ENCODE measurements around the gene CACNA2D4. TPM values are rescaled to one million over a fixed set of nuclear protein-coding genes. Genes with fewer than 3 reads are reported as not detected.
A peak's percentile ranks its signal among the peaks of the same experiment; 100 is the strongest.

Gene CACNA2D4
- polyA plus RNA-seq, 6 donors from 2014 or later: 0.46 to 3.6 (median 2.7) TPM

GRCh38 chr12:1908758-1909157 lies 9.7 kb downstream of the CACNA2D4 start:
- peaks cover 10 to 33% (median 15%) of the 10 kb centered on the region in 3 donors for H3K27me3 Mint-ChIP-seq
- ATAC-seq (ENCODE audit: low read depth in 2 of 2): no peak
- H3K9me3 Mint-ChIP-seq: peaks cover 7 to 37% (median 30%) of the 10 kb centered on the region in 7 donors
- no peak for DNase-seq
- H3K4me1 Mint-ChIP-seq: peaks cover 6 to 10% (median 8%) of the 10 kb centered on the region in 3 donors
- peaks cover 5 to 30% of the 10 kb centered on the region in 2 donors for H3K36me3 Mint-ChIP-seq
- H3K4me3 Mint-ChIP-seq: peak overlapping the region in 4 of 8 donors; percentile 46 to 69 (median 56)
- H3K27ac Mint-ChIP-seq: no peak overlapping the region

- peak; percentile 81 to 83 for ATAC-seq (ENCODE audit: low read depth in 2 of 2)
- peaks cover 11 to 45% (median 38%) of the 10 kb centered on the region in 7 donors for H3K9me3 Mint-ChIP-seq
Observed at GRCh38 chr12:1907652-1908611, 10.5 kb downstream of the CACNA2D4 start.

GRCh38 chr12:1906579-1906978 lies 11.9 kb downstream of the CACNA2D4 start:
- peaks cover 5 to 49% of the 10 kb centered on the region in 2 donors for H3K36me3 Mint-ChIP-seq
- H3K27me3 Mint-ChIP-seq: peaks cover 10 to 50% (median 25%) of the 10 kb centered on the region in 3 donors
- H3K4me3 Mint-ChIP-seq: peak overlapping the region in 2 of 8 donors; percentile 32 to 74
- H3K27ac Mint-ChIP-seq: peak overlapping the region in 1 of 6 donors; percentile 38
- peaks cover 6 to 10% (median 8%) of the 10 kb centered on the region in 3 donors for H3K4me1 Mint-ChIP-seq
- DNase-seq (no peak), ATAC-seq (ENCODE audit: low read depth in 2 of 2) (no peak)
- H3K9me3 Mint-ChIP-seq: peaks cover 15 to 56% (median 46%) of the 10 kb centered on the region in 7 donors

More at GRCh38 chr12:1907652-1908611, 10.5 kb downstream of the CACNA2D4 start:
- H3K36me3 Mint-ChIP-seq: peaks cover 5 to 35% of the 10 kb centered on the region in 2 donors
- peaks cover 6 to 10% (median 8%) of the 10 kb centered on the region in 3 donors for H3K4me1 Mint-ChIP-seq
- peak; percentile 42 for DNase-seq
- no peak overlapping the region for H3K27ac Mint-ChIP-seq
- peaks cover 10 to 36% (median 19%) of the 10 kb centered on the region in 3 donors for H3K27me3 Mint-ChIP-seq
- H3K4me3 Mint-ChIP-seq: peak overlapping the region; percentile 28 to 89 (median 80)

- DNase-seq (no peak), ATAC-seq (ENCODE audit: low read depth in 2 of 2) (no peak)
- Mint-ChIP-seq H3K36me3 (peaks cover 0 to 48% of the 10 kb centered on the region in 2 donors), H3K9me3 (peaks cover 12 to 64% (median 49%) of the 10 kb centered on the region in 7 donors), H3K27me3 (peaks cover 4 to 43% (median 20%) of the 10 kb centered on the region in 3 donors), H3K27ac (no peak overlapping the region), H3K4me3 (no peak overlapping the region), H3K4me1 (peaks cover 6 to 10% (median 8%) of the 10 kb centered on the region in 3 donors)
Observed at GRCh38 chr12:1904875-1905274, 13.6 kb downstream of the CACNA2D4 start.

- Mint-ChIP-seq H3K27me3 (peaks cover 0 to 28% (median 0%) of the 10 kb centered on the region in 3 donors), H3K36me3 (peaks cover 8 to 16% of the 10 kb centered on the region in 2 donors), H3K4me3 (no peak overlapping the region), H3K9me3 (peaks cover 5 to 41% (median 16%) of the 10 kb centered on the region in 7 donors), H3K27ac (no peak overlapping the region), H3K4me1 (no peaks in the 10 kb centered on the region)
- DNase-seq (no peak), ATAC-seq (ENCODE audit: low read depth in 2 of 2) (no peak)
Observed at GRCh38 chr12:1896964-1897363, 21.5 kb downstream of the CACNA2D4 start.

GRCh38 chr12:1890810-1891209 lies 27.6 kb downstream of the CACNA2D4 start:
- Mint-ChIP-seq H3K36me3 (peaks cover 13 to 40% of the 10 kb centered on the region in 2 donors), H3K4me3 (no peak overlapping the region), H3K27me3 (peaks cover 11 to 57% (median 47%) of the 10 kb centered on the region in 3 donors)

GRCh38 chr12:1890119-1890703 lies 28.2 kb downstream of the CACNA2D4 start:
- Mint-ChIP-seq H3K4me1 (no peaks in the 10 kb centered on the region), H3K27ac (no peak overlapping the region), H3K4me3 (no peak overlapping the region), H3K27me3 (peaks cover 11 to 57% (median 48%) of the 10 kb centered on the region in 3 donors), H3K36me3 (peaks cover 13 to 40% of the 10 kb centered on the region in 2 donors), H3K9me3 (peaks cover 14 to 62% (median 35%) of the 10 kb centered on the region in 7 donors)
- DNase-seq (no peak), ATAC-seq (ENCODE audit: low read depth in 2 of 2) (no peak)

More at GRCh38 chr12:1890810-1891209, 27.6 kb downstream of the CACNA2D4 start:
- Mint-ChIP-seq H3K9me3 (peaks cover 14 to 62% (median 35%) of the 10 kb centered on the region in 7 donors), H3K4me1 (no peaks in the 10 kb centered on the region), H3K27ac (no peak overlapping the region)
- DNase-seq: no peak
- ATAC-seq (ENCODE audit: low read depth in 2 of 2): no peak

- H3K9me3 Mint-ChIP-seq: peaks cover 13 to 51% (median 25%) of the 10 kb centered on the region in 7 donors
- no peaks in the 10 kb centered on the region for H3K4me1 Mint-ChIP-seq
- peaks cover 11 to 53% (median 48%) of the 10 kb centered on the region in 3 donors for H3K27me3 Mint-ChIP-seq
- ATAC-seq (ENCODE audit: low read depth in 2 of 2): no peak
- no peak overlapping the region for H3K4me3 Mint-ChIP-seq
- DNase-seq: no peak
- peaks cover 10 to 40% of the 10 kb centered on the region in 2 donors for H3K36me3 Mint-ChIP-seq
- H3K27ac Mint-ChIP-seq: peak overlapping the region in 1 of 6 donors; percentile 30
Observed at GRCh38 chr12:1888923-1889322, 29.5 kb downstream of the CACNA2D4 start.

GRCh38 chr12:1886396-1887008 lies 31.9 kb downstream of the CACNA2D4 start:
- H3K4me3 Mint-ChIP-seq: no peak overlapping the region
- H3K9me3 Mint-ChIP-seq: peaks cover 7 to 28% (median 13%) of the 10 kb centered on the region in 7 donors
- DNase-seq (no peak), ATAC-seq (ENCODE audit: low read depth in 2 of 2) (no peak)
- H3K4me1 Mint-ChIP-seq: no peaks in the 10 kb centered on the region
- H3K27me3 Mint-ChIP-seq: peaks cover 11 to 48% (median 47%) of the 10 kb centered on the region in 3 donors
- peak overlapping the region in 1 of 6 donors; percentile 45 for H3K27ac Mint-ChIP-seq
- peaks cover 5 to 27% of the 10 kb centered on the region in 2 donors for H3K36me3 Mint-ChIP-seq

GRCh38 chr12:1885599-1886245 lies 32.7 kb downstream of the CACNA2D4 start:
- Mint-ChIP-seq H3K9me3 (peaks cover under 1 to 20% (median 7%) of the 10 kb centered on the region in 7 donors), H3K4me3 (peak overlapping the region in 1 of 8 donors; percentile 8), H3K36me3 (peaks cover 5 to 19% of the 10 kb centered on the region in 2 donors), H3K27ac (no peak overlapping the region), H3K27me3 (peaks cover 11 to 43% (median 40%) of the 10 kb centered on the region in 3 donors), H3K4me1 (no peaks in the 10 kb centered on the region)
- ATAC-seq (ENCODE audit: low read depth in 2 of 2): no peak
- DNase-seq: no peak

GRCh38 chr12:1885082-1885596 lies 33.3 kb downstream of the CACNA2D4 start:
- peaks cover 11 to 42% (median 39%) of the 10 kb centered on the region in 3 donors for H3K27me3 Mint-ChIP-seq
- DNase-seq (no peak), ATAC-seq (ENCODE audit: low read depth in 2 of 2) (no peak)
- H3K9me3 Mint-ChIP-seq: peaks cover 0 to 20% (median 6%) of the 10 kb centered on the region in 7 donors
- peaks cover 5 to 18% of the 10 kb centered on the region in 2 donors for H3K36me3 Mint-ChIP-seq
- no peak overlapping the region for H3K27ac Mint-ChIP-seq
- no peaks in the 10 kb centered on the region for H3K4me1 Mint-ChIP-seq
- H3K4me3 Mint-ChIP-seq: no peak overlapping the region

- Mint-ChIP-seq H3K9me3 (peaks cover 0 to 20% (median 6%) of the 10 kb centered on the region in 7 donors), H3K27ac (no peak overlapping the region), H3K4me1 (no peaks in the 10 kb centered on the region), H3K4me3 (no peak overlapping the region), H3K36me3 (peaks cover 5 to 18% of the 10 kb centered on the region in 2 donors), H3K27me3 (peaks cover 11 to 39% (median 39%) of the 10 kb centered on the region in 3 donors)
- no peak for ATAC-seq (ENCODE audit: low read depth in 2 of 2)
- no peak for DNase-seq
Observed at GRCh38 chr12:1884651-1885050, 33.8 kb downstream of the CACNA2D4 start.
